ENCODE results near the gene TBX10.

DNA sequence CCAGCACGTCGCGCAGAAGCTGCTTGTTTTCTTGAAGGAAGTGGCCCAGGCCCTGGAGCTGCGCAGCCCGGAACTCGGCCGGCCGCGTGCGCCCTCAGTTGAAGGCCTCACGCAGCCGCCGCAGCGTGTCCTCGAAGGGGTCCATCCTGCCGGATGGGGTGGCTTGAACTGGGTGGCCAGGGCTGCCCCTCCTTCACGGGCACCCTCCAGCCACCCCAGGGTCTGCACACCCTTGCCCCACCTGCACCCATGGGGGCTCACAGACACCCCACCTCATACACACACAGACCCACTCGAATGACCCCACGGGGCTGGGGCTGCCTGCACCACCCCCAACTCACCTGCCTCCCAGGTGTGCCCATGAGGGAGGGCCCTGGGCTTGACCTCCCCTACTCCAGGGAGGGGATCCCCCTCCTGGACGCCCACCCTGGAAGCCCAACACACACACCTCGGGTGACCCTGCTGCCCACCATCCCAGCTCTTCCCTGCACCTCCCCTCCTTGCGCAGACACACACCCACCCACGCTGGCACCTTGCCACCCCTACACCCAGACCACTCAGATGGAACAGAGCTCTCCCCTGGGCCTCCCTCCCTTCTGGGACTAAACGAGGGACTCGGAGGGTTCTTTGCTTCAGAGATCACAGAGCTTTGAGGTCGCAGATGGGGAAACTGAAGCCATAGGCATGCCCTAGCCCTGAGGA lies 28.1 kb upstream of the TBX10 start:
- TF ChIP-seq, protein P1, sequence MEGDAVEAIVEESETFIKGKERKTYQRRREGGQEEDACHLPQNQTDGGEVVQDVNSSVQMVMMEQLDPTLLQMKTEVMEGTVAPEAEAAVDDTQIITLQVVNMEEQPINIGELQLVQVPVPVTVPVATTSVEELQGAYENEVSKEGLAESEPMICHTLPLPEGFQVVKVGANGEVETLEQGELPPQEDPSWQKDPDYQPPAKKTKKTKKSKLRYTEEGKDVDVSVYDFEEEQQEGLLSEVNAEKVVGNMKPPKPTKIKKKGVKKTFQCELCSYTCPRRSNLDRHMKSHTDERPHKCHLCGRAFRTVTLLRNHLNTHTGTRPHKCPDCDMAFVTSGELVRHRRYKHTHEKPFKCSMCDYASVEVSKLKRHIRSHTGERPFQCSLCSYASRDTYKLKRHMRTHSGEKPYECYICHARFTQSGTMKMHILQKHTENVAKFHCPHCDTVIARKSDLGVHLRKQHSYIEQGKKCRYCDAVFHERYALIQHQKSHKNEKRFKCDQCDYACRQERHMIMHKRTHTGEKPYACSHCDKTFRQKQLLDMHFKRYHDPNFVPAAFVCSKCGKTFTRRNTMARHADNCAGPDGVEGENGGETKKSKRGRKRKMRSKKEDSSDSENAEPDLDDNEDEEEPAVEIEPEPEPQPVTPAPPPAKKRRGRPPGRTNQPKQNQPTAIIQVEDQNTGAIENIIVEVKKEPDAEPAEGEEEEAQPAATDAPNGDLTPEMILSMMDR (IDR thresholded peaks at IDR 0.05; ENCODE audit: low read depth, low read length, poor library complexity, severe bottlenecking) = no peak
- TF ChIP-seq EZH2phosphoT487 (IDR thresholded peaks at IDR 0.05; ENCODE audit: borderline replicate concordance, low read length) = no peak
